NT2/D1 (cell line): ENCODE results near the gene TBC1D5.

ENCODE experiments used
- YY1 ChIP-seq: IDR thresholded peaks from 2 replicates; pipeline ENCODE4 v1.6.1; 2011; ENCODE audit not compliant: insufficient read length, insufficient read depth
- ZNF274 ChIP-seq: IDR thresholded peaks from 2 replicates; pipeline ENCODE4 v1.6.1; 2011; ENCODE audit warnings: mild to moderate bottlenecking, low read depth, low read length

DNA sequence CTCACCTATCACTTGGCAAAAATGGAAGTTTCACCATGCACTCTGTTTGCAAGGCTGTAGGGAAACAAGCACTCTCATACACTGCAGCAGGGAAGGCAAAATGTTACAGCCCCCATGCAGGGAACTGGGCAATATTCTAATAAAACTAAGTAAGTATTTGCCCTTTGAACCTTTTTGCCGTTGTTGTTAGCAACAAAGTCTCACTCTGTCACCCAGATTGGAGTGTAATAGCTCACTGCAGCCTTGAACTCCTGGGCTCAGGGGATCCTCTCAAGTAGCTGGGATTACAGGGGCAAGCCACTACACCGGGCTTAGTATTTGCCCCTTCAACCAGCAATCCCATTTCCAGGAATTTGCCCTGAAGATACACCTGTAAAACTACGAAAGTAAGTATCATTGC lies 122.5 kb downstream of the TBC1D5 start:
- TF ChIP-seq YY1 (no peak), ZNF274 (no peak)
